H1 (cell line): Measurements from ENCODE around the gene LLGL2.

Source experiments
- CTCF ChIP-seq, 3 experiments: IDR thresholded peaks; 1 replicate in 2 of 3; 2 replicates in 1 of 3; pipeline versions ENCODE4 v1.5.1 to v1.6.1; 2011; ENCODE audit warnings: low read length in 3 of 3, mild to moderate bottlenecking in 3 of 3, inconsistent platforms in 2 of 3, low read depth in 1 of 3, moderate library complexity in 1 of 3; ENCODE audit not compliant: insufficient read depth in 1 of 3; ENCODE audit errors: control extremely low read depth in 1 of 3
- KDM1A ChIP-seq: fragments of 200-600, 300-600 bp; sonication (generic); IDR thresholded peaks from 2 replicates; pipeline ENCODE4 v1.7.1; 2016; ENCODE audit warnings: mild to moderate bottlenecking, low read length, borderline replicate concordance
- ZNF274 ChIP-seq: IDR thresholded peaks from 2 replicates; pipeline ENCODE4 v1.7.0; 2012; ENCODE audit warnings: low read length, borderline replicate concordance; ENCODE audit errors: extremely low read depth

- no peak for TF ChIP-seq CTCF (IDR thresholded peaks at IDR 0.05; ENCODE audit: control extremely low read depth in 1 of 3, insufficient read depth in 1 of 3, low read depth in 1 of 3, low read length in 3 of 3)
- TF ChIP-seq ZNF274: no peak
- no peak for TF ChIP-seq KDM1A
These were observed 24.9 kb upstream of the LLGL2 start for GRCh38 chr17:75500419-75501216.
